GM13977 (cell line): ENCODE measurements around the gene TCEAL3.
"Not testable (repeated sequence)": the region's sequence is repeated elsewhere in the genome, so short reads cannot be mapped to it uniquely, and the experiment has no call there.

Experiments
- DNase-seq: peaks from one replicate; pipeline ENCODE4 v3.0.0; 2012; ENCODE audit warnings: low spot score
- in situ Hi-C: fragments of 300-500 bp; cut with MboI; formaldehyde crosslinking; loops from one replicate; pipeline ENCODE4 v1.12.0; 2022; ENCODE audit warnings: low sequenced_read_pairs, low pct_unique_long_range_greater_than_20kb, mixed read lengths, inconsistent platforms; ENCODE audit not compliant: unreplicated experiment
- TF ChIP-seq, protein P1 (sequence below): IDR thresholded peaks from 2 replicates; pipeline ENCODE4 v1.5.1; 2012; ENCODE audit warnings: mild to moderate bottlenecking, control low read depth; ENCODE audit not compliant: insufficient read depth; ENCODE audit errors: extremely low read depth, missing control alignments

TCEAL3 gene

DNA sequence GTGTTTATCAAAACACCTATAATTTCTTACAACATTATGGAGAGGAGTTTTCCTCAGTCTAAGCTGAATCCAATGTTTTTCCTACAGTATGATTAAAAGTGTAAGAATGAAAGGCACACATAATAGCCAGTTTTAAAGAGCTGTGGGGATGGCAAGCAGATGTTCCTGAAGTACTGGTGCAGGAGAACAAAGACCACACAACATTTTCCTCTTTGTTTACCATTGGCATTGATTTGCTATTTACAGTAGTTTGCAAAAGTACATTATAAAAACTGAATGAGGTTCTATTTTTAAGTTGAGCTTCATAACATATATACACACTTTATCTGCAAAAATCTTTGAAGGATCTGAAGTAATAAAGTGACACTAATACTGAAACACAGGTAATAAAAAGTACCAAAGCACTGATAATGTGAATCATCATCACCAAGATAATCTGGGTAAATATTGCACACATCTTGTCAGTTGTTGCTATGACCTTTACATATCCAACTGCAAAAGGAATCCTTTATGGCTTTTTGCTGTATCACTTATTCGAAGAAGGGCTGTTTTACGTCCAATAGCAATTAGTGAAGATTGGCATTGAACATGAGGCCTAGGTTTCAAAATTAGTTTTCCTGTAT, 43.5 kb downstream of the TCEAL3 start:
- TF ChIP-seq, protein P1, sequence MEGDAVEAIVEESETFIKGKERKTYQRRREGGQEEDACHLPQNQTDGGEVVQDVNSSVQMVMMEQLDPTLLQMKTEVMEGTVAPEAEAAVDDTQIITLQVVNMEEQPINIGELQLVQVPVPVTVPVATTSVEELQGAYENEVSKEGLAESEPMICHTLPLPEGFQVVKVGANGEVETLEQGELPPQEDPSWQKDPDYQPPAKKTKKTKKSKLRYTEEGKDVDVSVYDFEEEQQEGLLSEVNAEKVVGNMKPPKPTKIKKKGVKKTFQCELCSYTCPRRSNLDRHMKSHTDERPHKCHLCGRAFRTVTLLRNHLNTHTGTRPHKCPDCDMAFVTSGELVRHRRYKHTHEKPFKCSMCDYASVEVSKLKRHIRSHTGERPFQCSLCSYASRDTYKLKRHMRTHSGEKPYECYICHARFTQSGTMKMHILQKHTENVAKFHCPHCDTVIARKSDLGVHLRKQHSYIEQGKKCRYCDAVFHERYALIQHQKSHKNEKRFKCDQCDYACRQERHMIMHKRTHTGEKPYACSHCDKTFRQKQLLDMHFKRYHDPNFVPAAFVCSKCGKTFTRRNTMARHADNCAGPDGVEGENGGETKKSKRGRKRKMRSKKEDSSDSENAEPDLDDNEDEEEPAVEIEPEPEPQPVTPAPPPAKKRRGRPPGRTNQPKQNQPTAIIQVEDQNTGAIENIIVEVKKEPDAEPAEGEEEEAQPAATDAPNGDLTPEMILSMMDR = no peak
- in situ Hi-C loops = no loop called here
- no peak for DNase-seq

DNA sequence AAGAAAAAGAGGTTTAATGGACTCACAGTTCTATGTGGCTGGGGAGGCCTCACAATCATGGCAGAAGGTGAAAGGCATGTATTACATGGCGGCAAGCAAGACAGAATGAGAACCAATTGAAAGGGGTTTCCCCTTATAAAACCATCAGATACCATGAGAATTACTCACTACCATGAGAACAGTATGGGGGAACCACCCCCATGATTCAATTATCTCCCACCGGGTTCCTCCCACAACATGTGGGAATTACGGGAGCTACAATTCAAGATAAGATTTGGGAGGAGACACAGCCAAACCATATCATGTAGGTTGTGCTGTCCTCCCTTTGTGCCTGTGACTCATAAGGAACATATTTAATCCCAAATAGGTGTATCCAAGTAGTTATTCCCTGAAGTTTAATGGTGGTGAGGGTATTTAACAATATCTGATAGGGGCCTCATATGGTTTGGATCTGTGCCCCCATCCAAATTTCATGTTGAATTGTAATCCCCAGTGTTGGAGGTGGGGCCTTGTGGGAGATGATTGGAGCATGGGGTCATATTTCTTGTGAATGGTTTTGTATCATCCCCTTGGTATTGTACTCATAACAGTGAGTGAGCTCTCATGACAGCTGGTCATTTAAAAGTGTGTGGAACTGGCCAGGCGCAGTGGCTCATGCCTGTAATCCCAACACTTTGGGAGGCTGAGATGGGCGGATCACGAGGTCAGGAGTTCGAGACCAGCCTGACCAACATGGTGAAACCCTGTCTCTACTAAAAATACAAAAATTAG, 47.7 kb downstream of the TCEAL3 start:
- in situ Hi-C loops, DNase-seq: not testable (repeated sequence)

DNA sequence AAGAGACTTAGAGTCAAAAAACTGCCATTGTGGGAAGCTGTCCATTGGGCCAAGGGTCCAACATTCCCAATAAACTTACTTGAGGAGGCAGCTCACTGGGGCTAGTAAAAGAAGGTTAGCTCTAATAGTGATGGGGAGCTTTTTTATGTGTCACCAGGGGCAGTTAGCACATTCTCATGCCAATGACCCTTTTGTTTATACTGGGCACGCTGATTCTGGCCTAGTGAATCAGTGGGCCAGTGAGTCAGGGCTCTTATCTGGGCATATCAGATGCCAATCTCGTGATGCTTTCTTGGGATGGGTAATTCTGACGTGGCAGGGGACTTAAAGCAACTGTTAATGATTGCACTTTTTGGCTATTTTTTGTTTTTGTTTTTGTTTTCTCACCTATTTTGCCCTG, 48.9 kb downstream of the TCEAL3 start:
- no peak for DNase-seq
- in situ Hi-C loops = no loop called here
- TF ChIP-seq, protein P1 = no peak

DNA sequence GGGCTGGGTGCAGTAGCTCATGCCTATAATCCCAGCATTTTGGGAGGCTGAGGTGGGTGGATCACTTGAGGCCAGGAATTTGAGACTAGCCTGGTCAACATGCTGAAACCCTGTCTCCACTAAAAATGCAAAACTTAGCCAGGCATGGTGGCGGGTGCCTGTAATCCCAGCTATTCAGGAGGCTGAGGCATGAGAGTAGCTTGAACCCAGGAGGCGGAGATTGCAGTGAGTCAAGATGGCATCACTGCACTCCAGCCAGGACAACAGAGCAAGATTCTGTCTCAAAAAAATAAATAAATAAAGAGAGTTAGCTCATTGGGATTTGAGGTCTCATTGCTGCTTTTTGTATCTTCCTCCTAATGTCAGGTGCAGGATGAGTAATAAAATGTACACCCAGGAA, 49.3 kb downstream of the TCEAL3 start:
- DNase-seq, in situ Hi-C loops: not testable (repeated sequence)

DNA sequence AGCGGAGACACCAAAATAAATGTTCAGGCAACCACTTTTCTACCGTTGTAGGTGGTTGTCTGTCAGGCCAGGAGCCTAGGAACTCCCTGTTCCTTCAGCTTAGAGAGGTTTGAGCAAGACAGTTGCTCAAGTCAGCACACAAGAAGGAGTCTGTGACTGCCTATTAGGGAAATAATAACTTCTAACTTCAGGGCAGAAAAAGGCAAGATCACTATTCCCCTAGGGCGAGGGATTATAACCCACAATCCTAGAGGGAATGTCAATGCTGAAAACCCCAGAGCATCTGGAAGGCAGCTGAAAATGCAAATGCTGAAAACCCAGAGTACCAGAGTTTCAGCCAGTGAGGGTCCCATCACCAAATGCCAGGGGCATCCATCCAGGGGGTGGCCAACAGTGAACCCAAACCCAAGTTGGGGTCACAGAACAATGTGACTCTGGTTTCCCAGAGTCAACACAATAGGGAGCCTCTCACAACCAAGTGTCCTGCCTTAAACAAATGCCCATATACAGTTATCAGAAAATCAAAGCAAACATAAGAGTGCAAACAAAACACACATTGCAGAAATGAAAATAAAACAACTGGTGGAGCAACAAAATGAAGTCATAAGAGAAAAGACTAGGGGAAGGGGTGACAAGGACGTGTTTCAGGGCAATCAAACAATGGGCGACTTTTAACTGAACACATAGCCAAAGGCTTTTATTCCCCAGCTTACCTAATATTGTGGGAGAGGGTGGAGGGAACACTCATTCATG, 51.1 kb downstream of the TCEAL3 start:
- TF ChIP-seq, protein P1 = no peak
- no peak for DNase-seq
- in situ Hi-C loops = no loop called here

DNA sequence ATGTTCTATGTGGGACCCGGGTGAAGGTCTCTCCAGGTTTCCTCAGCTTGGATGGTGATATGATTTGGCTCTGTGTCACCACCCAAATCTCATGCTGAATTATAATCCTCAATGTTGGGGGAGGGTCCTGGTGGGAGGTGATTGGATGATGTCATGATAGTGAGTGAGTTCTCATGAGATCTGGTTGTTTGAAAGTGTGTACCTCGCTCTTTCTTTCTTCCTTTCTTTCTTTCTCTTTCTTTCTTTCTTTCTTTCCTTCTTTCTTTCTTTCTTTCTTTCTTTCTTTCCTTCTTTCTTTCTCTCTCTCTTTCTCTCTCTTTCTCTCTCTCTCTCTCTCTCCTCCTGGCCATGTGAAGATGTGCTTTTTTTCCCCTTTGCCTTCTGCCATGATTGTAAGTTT, 51.7 kb downstream of the TCEAL3 start:
- DNase-seq, in situ Hi-C loops: not testable (repeated sequence)
